Heart left ventricle (tissue), 16 donors: Measurements from ENCODE around the gene FNDC7. TPM values are rescaled to one million over a fixed set of nuclear protein-coding genes. Genes with fewer than 3 reads are reported as not detected.

Source experiments
- ATAC-seq, 4 donors: fragments of 200-7000 bp; cut with Tn5 transposase; one replicate each; pipeline ENCODE4 v1.9.1; 2020 to 2022; ENCODE audit warnings: moderate library complexity in 4 of 4, mild to moderate bottlenecking in 3 of 4, moderate number of reproducible peaks in 1 of 4
- DNase-seq, 5 donors: peaks; one replicate each; pipeline ENCODE4 v3.0.0-alpha.2; 2020
- H3K27ac ChIP-seq, 12 donors: fragments of 200-600 bp; sonication (generic) in 4 of 12; one replicate each; pipeline versions ENCODE4 v1.5.0 to v1.8.0; 2016 to 2022; ENCODE audit warnings: mild to moderate bottlenecking in 2 of 12
- H3K27me3 ChIP-seq, 9 donors: fragments of 200-600 bp; sonication (generic) in 2 of 9; one replicate each; pipeline versions ENCODE4 v1.5.1 to v1.8.0; 2016 to 2022; ENCODE audit warnings: mild to moderate bottlenecking in 3 of 9
- H3K36me3 ChIP-seq, 9 donors: fragments of 200-600 bp; sonication (generic) in 2 of 9; one replicate each; pipeline versions ENCODE4 v1.5.0 to v1.8.0; 2018 to 2022; ENCODE audit warnings: mild to moderate bottlenecking in 2 of 9
- H3K4me1 ChIP-seq, 12 donors: fragments of 200-600 bp; sonication (generic) in 4 of 12; one replicate each; pipeline versions ENCODE4 v1.5.0 to v1.8.0; 2016 to 2022; ENCODE audit warnings: mild to moderate bottlenecking in 3 of 12
- H3K4me3 ChIP-seq, 12 donors: fragments of 200-600 bp; sonication (generic) in 4 of 12; one replicate each; pipeline versions ENCODE4 v1.5.0 to v1.8.0; 2017 to 2022; ENCODE audit warnings: mild to moderate bottlenecking in 9 of 12, moderate library complexity in 4 of 12
- H3K9me3 ChIP-seq, 12 donors: fragments of 200-600 bp; sonication (generic) in 4 of 12; one replicate each; pipeline versions ENCODE4 v1.5.0 to v1.8.0; 2016 to 2022; ENCODE audit warnings: mild to moderate bottlenecking in 1 of 12
- CTCF ChIP-seq, 12 donors: fragments of 200-600 bp; sonication (generic) in 4 of 12; IDR thresholded peaks; one replicate each; pipeline versions ENCODE4 v1.5.0 to v1.8.0; 2018 to 2022; ENCODE audit warnings: antibody characterized with exemption in 12 of 12, mild to moderate bottlenecking in 5 of 12
- POLR2A ChIP-seq, 2 donors: fragments of 450-650 bp; IDR thresholded peaks; one replicate each; pipeline ENCODE4 v1.6.1; 2017; ENCODE audit warnings: antibody characterized with exemption in 2 of 2, mild to moderate bottlenecking in 2 of 2, moderate library complexity in 2 of 2
- WGBS, 4 donors: extraction: QIAGEN DNeasy Blood & Tissue Kit in 2 of 4; methylation state at CpG; one replicate each; pipeline versions ENCODE4 v1.1.5 to v1.1.7; 2013 to 2018; 5-methylcytosine and 5-hydroxymethylcytosine counted together
- intact Hi-C, 10 donors: fragments of 100-400 bp; cut with DNase I; formaldehyde crosslinking; loops; one replicate each; pipeline versions ENCODE4 v1.11.1 to v1.14.2; 2022
- long read RNA-seq, 3 donors: library from polyadenylated mRNA; unstranded; transcript quantifications; one replicate each; pipeline ENCODE4 v2.0.0, GENCODE V29; 2020 to 2021
- polyA plus RNA-seq, 2 donors: library from polyadenylated mRNA; stranded (reverse); fragments of 200-250 nt; gene quantifications; one replicate each; pipeline ENCODE4 v1.2.3, GENCODE V29; 2013
- total RNA-seq, 9 donors: library from RNA; depleted of rRNA in 2 of 9; stranded (reverse); fragments of >200 nt in 2 of 9; fragmentation: NEBNext Ultra II Directional in 3 of 9; extraction: Animal tissue kit (Norgen Biotek cat#: 25700) in 3 of 9; gene quantifications; one replicate each; pipeline versions ENCODE4 v1.1.0 to v1.2.4, GENCODE V29; 2016 to 2023
- donor health status: ischemic (EF 13 %, LVEDD 7.1; RV severe dilation, severe dysfunction).
- donor health status: healthy with polysubstance abuse.
- donor health status: DM: no; HTN: yes; CAD: no.
- donor health status: DM: no; HTN: no; CAD: no.
- donor health status: ischemic (EF 25% LVEDD 6.9; RV normal size, moderate dysfunction).
- donor health status: ischemic (EF 25% LVEDD 5.7; RV mildly dilated, moderate dysfunction).
- donor health status: healthy.
- donor health status: DM: yes; HTN: yes; CAD: no.
- donor health status: ischemic (EF 35%, LVEDD 5.7; RV mildly dilated, moderate dysfunction).
- donor health status: nonischemic (EF 11% LVEDD 7.7; RV severe dilation, severe dysfunction).
- donor health status: DM: yes; HTN: yes; CAD: no.
- donor health status: PGD.
- donor health status: ischemic (EF 29% LVEDD 5.4; RV normal size, mild dysfunction).
- donor health status: nonischemic (EF 23%, LVEDD 6.1; RV moderate dilation, normal function).

Gene FNDC7
- total RNA-seq: under 1 TPM in 1 of 9 donors, not detected in 8; 0.08 TPM
- not detected for polyA plus RNA-seq
- long read RNA-seq, donor 1: 0 reads
- long read RNA-seq, donor 2: 0 reads
- long read RNA-seq, donor 3: 0 reads

- ATAC-seq (no peak), DNase-seq (no peak)
- Histone ChIP-seq H3K4me3 (no peak within 1 kb of the TSS), H3K36me3 (no peaks in the 10 kb centered on the region), H3K27me3 (peaks cover 0 to 5% (median 0%) of the 10 kb centered on the region in 9 donors), H3K9me3 (no peaks in the 10 kb centered on the region), H3K27ac (no peak within 1 kb of the TSS), H3K4me1 (peaks cover 0 to 7% (median 0%) of the 10 kb centered on the region in 12 donors)
- WGBS, 4 donors: 52 to 56% (median 55%) methylated on average over 9 of the region's 9 CpGs
- intact Hi-C loops: no loop called here
- no peak for TF ChIP-seq POLR2A (IDR thresholded peaks at IDR 0.05)
- TF ChIP-seq CTCF (IDR thresholded peaks at IDR 0.05): no peak
Observed at GRCh38 chr1:108712606-108713150, at the start of gene FNDC7. Gene FNDC7, plus strand, starts transcription at chr1:108712908. Its CDS starts 26 bp downstream, at chr1:108712934.

- 75 to 92% (median 84%) methylated on average over 2 of the region's 2 CpGs for WGBS, 4 donors
- Histone ChIP-seq H3K4me1 (peaks cover 0 to 13% (median 5%) of the 10 kb centered on the region in 12 donors), H3K9me3 (no peaks in the 10 kb centered on the region), H3K27me3 (no peaks in the 10 kb centered on the region), H3K27ac (no peak overlapping the region), H3K36me3 (no peaks in the 10 kb centered on the region), H3K4me3 (no peak overlapping the region)
- intact Hi-C loops: loop anchor here in 1 of 10 donors (2.0 kb wide), 1 partner anchor 28 kb away; no protein-coding TSS in a partner anchor
- ATAC-seq: peak in 2 of 4 donors; percentile 25 to 62
- TF ChIP-seq CTCF (IDR thresholded peaks at IDR 0.05) (no peak), POLR2A (IDR thresholded peaks at IDR 0.05) (no peak)
- no peak for DNase-seq
Observed at GRCh38 chr1:108663074-108663473, 49.6 kb upstream of the FNDC7 start.

GRCh38 chr1:108664481-108664880 lies 48.2 kb upstream of the FNDC7 start:
- Histone ChIP-seq H3K9me3 (no peaks in the 10 kb centered on the region), H3K27me3 (no peaks in the 10 kb centered on the region), H3K27ac (no peak overlapping the region), H3K36me3 (no peaks in the 10 kb centered on the region), H3K4me1 (peaks cover 0 to 13% (median 5%) of the 10 kb centered on the region in 12 donors), H3K4me3 (no peak overlapping the region)
- WGBS, 4 donors: 83 to 86% (median 84%) methylated on average over 6 of the region's 6 CpGs
- ATAC-seq (no peak), DNase-seq (no peak)
- TF ChIP-seq POLR2A (IDR thresholded peaks at IDR 0.05) (no peak), CTCF (IDR thresholded peaks at IDR 0.05) (no peak)
- intact Hi-C loops: no loop called here

- H3K4me3 ChIP-seq: no peak overlapping the region
- intact Hi-C loops: no loop called here
- H3K36me3 ChIP-seq: no peaks in the 10 kb centered on the region
- H3K4me1 ChIP-seq: peaks cover 0 to 12% (median 5%) of the 10 kb centered on the region in 12 donors
- ATAC-seq: no peak
- H3K27me3 ChIP-seq: no peaks in the 10 kb centered on the region
- no peak for DNase-seq
- no peak overlapping the region for H3K27ac ChIP-seq
- H3K9me3 ChIP-seq: no peaks in the 10 kb centered on the region
- TF ChIP-seq POLR2A (IDR thresholded peaks at IDR 0.05): no peak
- TF ChIP-seq CTCF (IDR thresholded peaks at IDR 0.05): no peak
- 69 to 79% (median 77%) methylated on average over 2 of the region's 2 CpGs for WGBS, 4 donors
Observed at GRCh38 chr1:108665067-108665466, 47.6 kb upstream of the FNDC7 start.
